PFSK-1 (cell line): Measurements from ENCODE around the gene PET100.

ENCODE experiments used
- TAF1 ChIP-seq: IDR thresholded peaks from 2 replicates; pipeline ENCODE4 v1.6.1; 2012; ENCODE audit warnings: low read length, control low read depth, borderline replicate concordance; ENCODE audit not compliant: insufficient read depth
- TF ChIP-seq, protein P1 (sequence below), 2 experiments: IDR thresholded peaks; 2 replicates each; pipeline versions ENCODE4 v1.6.1 to v1.8.0; 2011 to 2012; ENCODE audit warnings: low read depth in 2 of 2, low read length in 2 of 2, control low read depth in 1 of 2, inconsistent platforms in 1 of 2, mild to moderate bottlenecking in 1 of 2, moderate library complexity in 1 of 2; ENCODE audit not compliant: insufficient read depth in 1 of 2

GRCh38 chr19:7582446-7582845 lies 47.1 kb upstream of the PET100 start:
- TF ChIP-seq TAF1: no peak
- TF ChIP-seq, protein P1, sequence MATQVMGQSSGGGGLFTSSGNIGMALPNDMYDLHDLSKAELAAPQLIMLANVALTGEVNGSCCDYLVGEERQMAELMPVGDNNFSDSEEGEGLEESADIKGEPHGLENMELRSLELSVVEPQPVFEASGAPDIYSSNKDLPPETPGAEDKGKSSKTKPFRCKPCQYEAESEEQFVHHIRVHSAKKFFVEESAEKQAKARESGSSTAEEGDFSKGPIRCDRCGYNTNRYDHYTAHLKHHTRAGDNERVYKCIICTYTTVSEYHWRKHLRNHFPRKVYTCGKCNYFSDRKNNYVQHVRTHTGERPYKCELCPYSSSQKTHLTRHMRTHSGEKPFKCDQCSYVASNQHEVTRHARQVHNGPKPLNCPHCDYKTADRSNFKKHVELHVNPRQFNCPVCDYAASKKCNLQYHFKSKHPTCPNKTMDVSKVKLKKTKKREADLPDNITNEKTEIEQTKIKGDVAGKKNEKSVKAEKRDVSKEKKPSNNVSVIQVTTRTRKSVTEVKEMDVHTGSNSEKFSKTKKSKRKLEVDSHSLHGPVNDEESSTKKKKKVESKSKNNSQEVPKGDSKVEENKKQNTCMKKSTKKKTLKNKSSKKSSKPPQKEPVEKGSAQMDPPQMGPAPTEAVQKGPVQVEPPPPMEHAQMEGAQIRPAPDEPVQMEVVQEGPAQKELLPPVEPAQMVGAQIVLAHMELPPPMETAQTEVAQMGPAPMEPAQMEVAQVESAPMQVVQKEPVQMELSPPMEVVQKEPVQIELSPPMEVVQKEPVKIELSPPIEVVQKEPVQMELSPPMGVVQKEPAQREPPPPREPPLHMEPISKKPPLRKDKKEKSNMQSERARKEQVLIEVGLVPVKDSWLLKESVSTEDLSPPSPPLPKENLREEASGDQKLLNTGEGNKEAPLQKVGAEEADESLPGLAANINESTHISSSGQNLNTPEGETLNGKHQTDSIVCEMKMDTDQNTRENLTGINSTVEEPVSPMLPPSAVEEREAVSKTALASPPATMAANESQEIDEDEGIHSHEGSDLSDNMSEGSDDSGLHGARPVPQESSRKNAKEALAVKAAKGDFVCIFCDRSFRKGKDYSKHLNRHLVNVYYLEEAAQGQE (IDR thresholded peaks at IDR 0.05; ENCODE audit: insufficient read depth in 1 of 2, low read depth in 2 of 2, low read length in 2 of 2): no peak
